Neuron (in vitro differentiated cells): Measurements from ENCODE around the gene CADPS2.

ENCODE experiments used
- H2AFZ ChIP-seq: one replicate; pipeline ENCODE4 v1.6.1; 2013; ENCODE audit warnings: low read depth, mild to moderate bottlenecking, inconsistent platforms, low read length, moderate library complexity
- H3K27me3 ChIP-seq: one replicate; pipeline ENCODE4 v1.6.1; 2013; ENCODE audit warnings: low read length; ENCODE audit not compliant: insufficient read depth
- H3K36me3 ChIP-seq: one replicate; pipeline ENCODE4 v1.6.1; 2013; ENCODE audit warnings: low read length; ENCODE audit not compliant: insufficient read depth
- H3K4me1 ChIP-seq: one replicate; pipeline ENCODE4 v1.6.1; 2013; ENCODE audit warnings: low read length; ENCODE audit not compliant: insufficient read depth
- H3K4me3 ChIP-seq: 2 replicates; pipeline ENCODE4 v1.5.1; 2013; ENCODE audit warnings: mild to moderate bottlenecking, low read length, moderate library complexity
- H3K9me3 ChIP-seq: one replicate; pipeline ENCODE4 v1.6.1; 2013; ENCODE audit warnings: low read length

Gene CADPS2

DNA sequence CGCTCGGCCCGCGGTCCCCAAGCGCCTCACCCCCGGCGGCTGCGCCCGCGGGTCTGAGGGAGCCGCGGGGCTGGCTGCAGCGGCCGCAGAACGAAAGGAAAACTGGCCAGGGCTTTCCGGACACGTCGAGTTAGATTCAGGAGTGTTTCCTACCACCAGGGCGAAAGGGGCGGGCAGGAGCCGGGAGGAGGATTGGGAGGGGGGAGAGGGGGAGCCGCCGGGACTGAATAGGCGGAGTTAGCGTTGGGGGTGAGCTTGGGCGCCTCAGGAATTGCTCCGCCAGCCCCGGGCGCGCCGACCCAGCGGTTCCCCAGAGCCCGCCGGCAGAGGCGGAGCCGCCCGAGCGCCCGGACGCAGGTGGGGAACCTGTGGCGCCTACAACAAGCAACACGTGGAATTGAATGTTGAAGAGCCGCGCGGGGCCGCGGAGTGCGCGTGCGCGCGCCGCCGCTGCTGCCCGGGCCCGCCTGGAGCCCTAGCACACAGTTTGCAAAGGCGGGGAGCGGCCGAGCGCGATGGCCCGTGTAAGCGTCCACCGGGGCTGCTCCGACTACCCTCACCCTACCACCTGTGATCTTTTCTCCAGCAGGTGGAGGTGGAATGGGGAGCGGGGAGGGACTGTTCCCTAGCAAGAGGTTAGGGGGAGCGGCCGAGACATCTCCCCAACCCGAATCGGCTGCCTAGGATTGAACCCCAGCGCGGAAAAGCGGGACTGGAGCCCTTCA lies at the start of gene CADPS2:
Gene CADPS2 (minus strand): TSS at position 104 of the 725 bp plus-strand sequence. CDS start 123 bp downstream, outside the sequence.
- H3K4me3 ChIP-seq, result peak within 1 kb of the TSS; percentile 90
- H2AFZ ChIP-seq, result peak within 1 kb of the TSS; percentile 100
- H3K9me3 ChIP-seq, result no peaks in the 10 kb centered on the region
- H3K36me3 ChIP-seq, result no peaks in the 10 kb centered on the region
- H3K4me1 ChIP-seq, result peaks cover 20% of the 10 kb centered on the region
- no peaks in the 10 kb centered on the region for H3K27me3 ChIP-seq

DNA sequence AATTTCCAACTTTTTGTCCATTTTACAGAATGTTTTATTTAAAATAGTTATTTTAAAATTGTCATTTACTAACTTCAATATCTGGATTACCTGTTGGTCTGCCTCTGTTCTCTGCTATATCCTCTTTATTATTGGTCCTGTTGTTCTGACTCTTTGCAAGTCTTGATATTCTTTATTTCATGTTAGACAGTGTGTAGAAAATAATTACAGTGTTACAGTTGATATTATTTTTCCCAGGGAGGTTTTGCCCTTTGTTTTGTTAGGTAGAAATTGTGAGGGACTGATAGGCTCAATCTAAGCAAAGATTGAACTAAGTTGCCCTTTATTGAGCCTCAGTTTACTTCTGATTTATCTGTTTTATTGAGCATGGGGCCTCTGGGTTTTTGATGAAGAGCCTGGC lies 49.4 kb upstream of the CADPS2 start:
- Histone ChIP-seq H2AFZ (no peak overlapping the region), H3K4me1 (no peaks in the 10 kb centered on the region), H3K36me3 (no peaks in the 10 kb centered on the region), H3K4me3 (no peak overlapping the region), H3K27me3 (no peaks in the 10 kb centered on the region), H3K9me3 (no peaks in the 10 kb centered on the region)

DNA sequence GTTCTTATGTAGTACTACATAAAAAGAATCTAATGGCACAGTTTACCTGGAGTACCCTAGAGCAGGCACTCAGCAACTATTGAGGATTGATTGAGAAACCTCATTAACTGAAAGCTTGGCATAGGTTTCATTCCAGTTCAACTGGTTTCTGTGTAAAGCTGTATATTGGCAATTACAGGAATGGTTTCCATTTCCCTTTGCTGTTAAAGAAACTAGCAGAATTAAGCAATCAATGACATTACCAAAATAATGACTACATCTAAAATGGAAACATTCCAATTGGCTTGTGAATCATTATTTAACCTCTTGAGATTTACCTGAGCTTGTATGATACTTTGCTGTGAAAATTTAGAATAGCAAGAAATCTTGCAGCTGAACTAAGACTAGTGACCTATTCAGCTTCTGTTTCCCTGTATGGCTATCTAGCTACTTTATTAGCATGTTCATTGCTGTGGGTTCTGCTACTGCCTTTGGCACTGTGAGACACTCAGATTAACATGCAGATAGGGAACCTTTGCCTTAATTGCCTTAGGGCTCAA lies 33.5 kb upstream of the CADPS2 start:
- H3K27me3 ChIP-seq, result no peaks in the 10 kb centered on the region
- H3K4me1 ChIP-seq, result no peaks in the 10 kb centered on the region
- H3K4me3 ChIP-seq, result no peak overlapping the region
- H3K36me3 ChIP-seq, result no peaks in the 10 kb centered on the region
- H2AFZ ChIP-seq, result no peak overlapping the region
- H3K9me3 ChIP-seq, result no peaks in the 10 kb centered on the region

DNA sequence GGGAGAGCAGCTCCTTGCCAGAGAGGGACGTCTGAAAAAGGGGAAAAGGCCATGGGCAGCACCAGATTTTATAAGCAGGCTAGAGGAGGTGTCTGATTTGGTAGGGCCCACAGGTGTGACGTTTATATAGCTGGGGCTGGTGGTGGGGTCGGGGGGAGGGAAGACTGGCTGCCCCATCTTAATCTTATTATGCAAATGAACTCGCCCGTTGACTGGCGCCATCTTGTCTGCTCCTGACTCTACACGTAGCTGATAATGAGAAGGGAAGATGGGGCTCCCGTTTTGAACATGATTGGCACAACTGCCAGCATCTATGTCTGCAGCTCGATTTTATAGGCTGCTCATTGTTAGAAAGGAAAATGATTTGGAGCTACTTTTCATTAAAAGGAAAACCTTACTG lies 28.6 kb upstream of the CADPS2 start:
- H2AFZ ChIP-seq, result no peak overlapping the region
- no peaks in the 10 kb centered on the region for H3K9me3 ChIP-seq
- no peak overlapping the region for H3K4me3 ChIP-seq
- no peaks in the 10 kb centered on the region for H3K4me1 ChIP-seq
- H3K27me3 ChIP-seq, result no peaks in the 10 kb centered on the region
- no peaks in the 10 kb centered on the region for H3K36me3 ChIP-seq

DNA sequence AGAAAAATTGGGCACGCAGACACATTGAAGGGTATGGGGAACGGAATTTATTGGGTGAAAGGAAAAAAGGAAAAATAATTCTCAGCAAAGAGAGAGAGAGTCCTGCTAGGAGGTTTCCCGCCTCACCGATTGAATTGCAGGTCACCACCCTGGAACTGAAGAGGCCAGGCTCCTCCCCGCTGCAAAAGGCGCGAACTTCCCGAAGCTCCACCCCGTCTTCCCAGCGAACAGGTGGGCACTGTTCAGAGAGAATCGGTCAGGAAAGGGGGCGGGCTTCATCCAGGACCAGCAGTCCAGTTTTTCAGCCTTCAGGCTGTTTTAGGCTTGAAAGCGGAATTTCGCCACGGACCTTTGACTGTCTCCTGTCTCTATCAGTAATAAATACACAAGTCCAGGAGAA lies 27.3 kb upstream of the CADPS2 start:
- Histone ChIP-seq H3K9me3 (no peaks in the 10 kb centered on the region), H2AFZ (no peak overlapping the region)

DNA sequence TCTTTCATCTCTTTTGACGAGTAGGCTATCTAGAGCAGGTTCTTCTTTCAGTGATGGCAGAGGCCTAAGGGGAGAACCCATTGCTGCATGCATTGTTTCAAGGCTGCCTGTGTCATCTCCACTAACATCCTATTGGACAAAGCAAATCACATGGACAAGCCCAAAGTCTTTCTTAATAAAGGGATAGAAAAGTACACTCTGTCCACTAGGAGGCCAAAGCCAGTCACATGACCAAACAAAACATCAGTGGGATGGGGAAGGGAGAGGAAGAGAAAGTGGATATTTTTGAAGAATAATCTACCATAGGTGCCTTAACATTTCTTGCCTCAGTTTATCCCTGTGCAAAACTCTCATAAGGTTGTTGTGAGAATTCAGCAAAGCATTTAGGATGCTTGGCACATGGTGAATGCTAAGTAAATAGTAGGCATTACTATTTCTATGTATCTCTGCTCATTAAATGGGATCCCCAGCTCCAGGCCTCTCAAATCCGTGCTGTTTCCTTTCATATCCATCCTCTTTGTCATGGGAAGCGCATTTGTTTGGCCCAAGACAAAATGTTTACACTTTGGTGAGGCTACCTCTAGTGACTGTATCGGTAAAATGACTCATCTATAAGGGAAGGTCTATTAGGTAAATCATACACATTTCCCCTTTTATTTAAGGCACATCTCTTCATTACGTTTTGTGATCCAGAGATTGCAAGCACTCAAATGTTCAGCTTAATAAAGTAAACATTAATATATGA lies 16.7 kb upstream of the CADPS2 start:
- Histone ChIP-seq H3K4me1 (peaks cover 2% of the 10 kb centered on the region), H3K9me3 (no peaks in the 10 kb centered on the region), H2AFZ (no peak overlapping the region), H3K27me3 (no peaks in the 10 kb centered on the region), H3K36me3 (no peaks in the 10 kb centered on the region), H3K4me3 (no peak overlapping the region)

More for the DNA sequence above, 27.3 kb upstream of the CADPS2 start:
- Histone ChIP-seq H3K4me3 (no peak overlapping the region), H3K4me1 (no peaks in the 10 kb centered on the region), H3K27me3 (no peaks in the 10 kb centered on the region), H3K36me3 (no peaks in the 10 kb centered on the region)

DNA sequence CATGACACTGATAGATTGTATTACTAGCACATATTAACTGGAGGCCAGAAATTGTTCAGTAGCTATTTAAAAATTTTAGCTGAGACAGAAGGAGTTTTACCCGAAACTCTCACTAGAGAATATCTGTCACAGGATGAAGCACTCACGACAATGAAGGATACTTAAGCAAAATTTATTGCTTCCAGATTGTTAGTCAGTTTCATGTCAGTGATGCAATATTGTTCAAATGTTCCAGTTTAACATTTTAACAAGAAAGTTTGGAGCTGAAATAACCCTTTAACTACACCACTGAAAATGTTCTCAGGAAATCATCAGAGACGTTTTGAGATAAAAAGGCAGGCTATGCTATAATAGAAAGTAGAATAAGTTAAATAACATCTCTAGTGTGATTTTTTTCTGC lies 15.0 kb upstream of the CADPS2 start:
- Histone ChIP-seq H3K9me3 (no peaks in the 10 kb centered on the region), H3K27me3 (no peaks in the 10 kb centered on the region), H3K36me3 (no peaks in the 10 kb centered on the region), H3K4me3 (no peak overlapping the region), H2AFZ (no peak overlapping the region), H3K4me1 (no peaks in the 10 kb centered on the region)

DNA sequence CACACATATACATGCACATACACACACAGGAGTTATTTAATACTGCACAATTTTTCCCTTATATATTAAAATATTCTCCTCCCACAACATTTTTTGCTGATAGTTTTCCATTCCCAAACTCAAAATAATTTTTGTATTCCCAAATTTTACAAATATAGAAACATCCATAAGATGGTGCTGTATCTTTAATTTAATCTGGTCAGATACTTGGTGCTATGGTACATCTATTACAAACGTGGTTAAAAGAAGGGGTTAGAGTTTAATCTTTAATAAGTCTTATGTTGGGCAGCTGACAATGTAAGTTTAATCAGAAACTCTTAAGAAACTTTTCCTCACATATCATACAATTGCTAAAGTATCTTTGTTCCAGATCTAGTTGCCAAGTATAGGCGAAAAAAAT lies 10.2 kb upstream of the CADPS2 start:
- no peaks in the 10 kb centered on the region for H3K27me3 ChIP-seq
- H3K4me1 ChIP-seq, result no peaks in the 10 kb centered on the region
- no peak overlapping the region for H3K4me3 ChIP-seq
- H3K36me3 ChIP-seq, result no peaks in the 10 kb centered on the region
- H2AFZ ChIP-seq, result no peak overlapping the region
- H3K9me3 ChIP-seq, result no peaks in the 10 kb centered on the region

DNA sequence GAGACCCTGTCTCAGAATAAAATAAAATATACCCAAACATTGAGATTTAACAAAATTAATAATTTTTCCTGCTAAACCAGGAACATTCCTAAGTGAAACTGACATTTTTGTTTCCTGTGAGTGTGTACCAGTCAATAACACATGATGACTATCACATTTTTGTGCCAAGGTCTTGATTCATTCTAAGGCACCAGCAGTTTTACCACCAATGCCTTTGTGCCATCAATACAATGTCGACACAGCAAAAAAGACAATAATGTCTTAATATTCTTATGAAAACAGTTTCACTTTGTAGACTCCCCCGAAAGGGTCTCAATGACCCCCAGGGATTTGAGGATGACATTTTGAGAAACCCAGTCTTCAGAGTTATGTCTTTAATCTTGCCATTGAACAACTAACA lies 7.2 kb upstream of the CADPS2 start:
- H3K36me3 ChIP-seq, result no peaks in the 10 kb centered on the region

DNA sequence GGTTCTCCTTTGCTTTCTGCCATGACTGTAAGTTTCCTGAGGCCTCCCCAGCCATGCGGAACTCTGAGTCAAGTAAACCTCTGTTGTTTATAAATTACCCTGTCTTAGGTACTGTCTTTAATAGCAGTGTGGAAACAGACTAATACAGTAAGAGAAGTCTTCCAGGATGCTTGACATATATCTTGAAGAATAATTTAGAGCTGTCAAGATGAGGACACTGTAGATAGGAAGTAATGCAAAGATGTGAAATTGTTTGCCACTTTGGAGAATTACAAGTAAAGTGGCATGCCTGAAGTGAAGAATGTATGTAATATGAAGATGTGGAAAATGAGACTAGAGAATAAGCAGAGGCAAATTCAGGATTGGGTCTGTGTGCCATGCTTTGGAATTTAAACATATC lies 2.9 kb upstream of the CADPS2 start:
- Histone ChIP-seq H3K4me3 (no peak overlapping the region), H3K27me3 (no peaks in the 10 kb centered on the region), H2AFZ (no peak overlapping the region), H3K4me1 (peaks cover 17% of the 10 kb centered on the region), H3K36me3 (no peaks in the 10 kb centered on the region), H3K9me3 (no peaks in the 10 kb centered on the region)

More for the DNA sequence above, 7.2 kb upstream of the CADPS2 start:
- Histone ChIP-seq H3K27me3 (no peaks in the 10 kb centered on the region), H3K9me3 (no peaks in the 10 kb centered on the region), H3K4me1 (peaks cover 3% of the 10 kb centered on the region), H3K4me3 (no peak overlapping the region), H2AFZ (no peak overlapping the region)

DNA sequence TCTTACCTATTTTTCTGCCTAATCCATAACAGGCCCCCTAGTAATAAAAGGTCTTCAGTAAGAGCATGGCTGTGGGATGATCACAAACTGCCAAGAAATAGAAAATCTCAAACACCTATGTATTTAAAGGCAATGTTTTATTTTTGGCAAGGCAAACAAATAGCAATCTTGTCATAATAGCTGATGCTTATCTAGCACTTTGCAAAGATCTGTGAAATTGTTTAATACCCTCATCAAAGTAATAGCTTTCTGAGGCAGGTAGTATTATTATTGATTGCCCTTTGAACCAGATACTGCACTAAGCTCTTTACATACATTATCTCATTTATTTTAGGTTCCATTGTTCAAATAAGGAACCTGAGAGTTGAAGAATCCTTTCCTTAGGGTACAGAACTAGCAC lies 1.6 kb upstream of the CADPS2 start:
- Histone ChIP-seq H3K4me3 (no peak overlapping the region), H2AFZ (peak overlapping the region; percentile 100), H3K36me3 (no peaks in the 10 kb centered on the region), H3K9me3 (no peaks in the 10 kb centered on the region), H3K27me3 (no peaks in the 10 kb centered on the region), H3K4me1 (peaks cover 20% of the 10 kb centered on the region)

DNA sequence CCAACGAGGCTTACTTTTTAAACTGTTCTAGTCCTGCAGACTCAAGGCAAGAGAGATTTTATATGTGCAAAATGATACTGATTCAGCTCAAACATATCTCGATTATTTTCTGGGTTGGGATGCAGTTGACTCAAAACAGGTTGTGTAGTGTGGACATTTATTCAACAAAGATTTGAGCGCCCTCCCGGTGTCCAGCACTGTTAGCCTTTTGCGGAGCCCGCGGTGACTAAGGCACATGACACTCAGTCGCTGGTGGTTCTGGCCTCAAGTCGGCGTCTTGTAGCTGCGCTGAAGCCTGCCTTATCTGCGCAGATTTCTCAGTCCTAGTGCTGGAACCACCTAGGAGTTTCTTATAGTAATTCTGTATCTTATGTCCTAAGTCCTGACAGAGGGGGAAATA lies 938 bp upstream of the CADPS2 start:
- H2AFZ ChIP-seq, result peak overlapping the region; percentile 100
- no peaks in the 10 kb centered on the region for H3K36me3 ChIP-seq
- peak overlapping the region; percentile 90 for H3K4me3 ChIP-seq
- no peaks in the 10 kb centered on the region for H3K27me3 ChIP-seq
- H3K9me3 ChIP-seq, result no peaks in the 10 kb centered on the region
- peaks cover 20% of the 10 kb centered on the region for H3K4me1 ChIP-seq

DNA sequence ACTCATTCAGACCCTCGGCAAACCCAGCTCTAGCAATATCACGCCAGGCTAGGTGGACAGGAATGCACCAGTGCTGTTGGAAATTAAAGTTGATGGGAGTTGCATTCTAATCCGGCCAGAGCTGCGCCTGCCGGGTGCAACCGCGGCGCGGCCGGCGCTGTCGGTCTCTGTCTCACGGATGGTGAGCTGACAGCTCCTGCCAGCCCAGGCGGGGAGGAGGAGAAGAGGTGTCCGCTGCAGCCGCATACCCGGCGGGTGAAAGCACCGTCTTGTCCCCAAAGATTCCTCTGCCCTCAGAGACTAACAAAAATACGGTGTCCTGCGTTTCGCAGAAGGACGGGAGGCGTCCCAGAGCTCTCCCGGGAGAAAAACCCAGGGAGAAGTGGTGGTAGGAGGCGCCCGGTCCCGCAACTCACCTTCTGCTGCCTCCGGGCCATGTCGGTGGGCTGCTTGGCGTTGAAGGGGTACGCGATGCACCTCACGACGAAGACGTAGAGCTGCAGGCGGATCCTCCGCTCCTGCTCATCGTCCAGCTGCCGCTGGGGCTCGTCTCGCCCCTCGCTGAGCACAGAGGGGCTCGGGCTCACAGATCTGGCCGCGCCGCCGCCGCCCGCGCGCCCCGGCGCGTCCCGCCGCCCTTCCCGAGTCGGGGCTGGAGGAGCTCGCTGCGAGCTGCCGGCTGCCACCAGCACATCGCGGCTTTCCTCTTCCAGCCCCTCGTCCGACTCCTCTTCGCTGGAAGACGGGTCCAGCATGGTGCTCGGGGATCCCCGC lies 490 bp downstream of the CADPS2 start:
- H3K4me1 ChIP-seq, result peaks cover 20% of the 10 kb centered on the region
- H3K9me3 ChIP-seq, result no peaks in the 10 kb centered on the region
- H3K4me3 ChIP-seq, result peak overlapping the region; percentile 90
- no peaks in the 10 kb centered on the region for H3K27me3 ChIP-seq
- peak overlapping the region; percentile 100 for H2AFZ ChIP-seq
- no peaks in the 10 kb centered on the region for H3K36me3 ChIP-seq
